Neural cell (in vitro differentiated cells): ENCODE measurements around the gene ODAD3.
A peak's percentile ranks its signal among the peaks of the same experiment; 100 is the strongest.

Experiments used
- CTCF ChIP-seq: fragments of 450-650 bp; IDR thresholded peaks from 2 replicates; pipeline ENCODE4 v1.5.1; 2014; ENCODE audit warnings: antibody characterized with exemption, mild to moderate bottlenecking, moderate library complexity; ENCODE audit not compliant: poor library complexity, severe bottlenecking
- POLR2AphosphoS5 ChIP-seq: IDR thresholded peaks from 2 replicates; pipeline ENCODE4 v1.6.1; 2012
- REST ChIP-seq: IDR thresholded peaks from 2 replicates; pipeline ENCODE4 v1.6.1; 2012; ENCODE audit warnings: borderline replicate concordance
- SMC3 ChIP-seq: fragments of 450-650 bp; conservative IDR thresholded peaks from 2 replicates; pipeline ENCODE4 v1.6.1; 2014; ENCODE audit warnings: antibody characterized with exemption, mild to moderate bottlenecking, moderate library complexity; ENCODE audit not compliant: poor library complexity

- TF ChIP-seq CTCF: peak; percentile 47
- peak; percentile 67 for TF ChIP-seq REST
- TF ChIP-seq POLR2AphosphoS5: peak; percentile 94
- TF ChIP-seq SMC3: no peak
Observed at GRCh38 chr19:11480715-11481533, 46.0 kb upstream of the ODAD3 start, which contains the start of gene ELAVL3.
